Stimulated activated CD4-positive, alpha-beta T cell treated with anti-CD3 and anti-CD28 coated beads, Interleukin-12 subunit alpha, Interleukin-12 subunit beta, amount 100 ng/mL, for 24 hours (primary cell): Measurements from ENCODE around the gene CEP104.
A peak's percentile ranks its signal among the peaks of the same experiment; 100 is the strongest.

ENCODE experiments used
- DNase-seq, 2 experiments: peaks; one replicate each; pipeline ENCODE4 v3.0.0-alpha.2; 2020; ENCODE audit warnings: low read depth in 2 of 2

Gene CEP104

DNA sequence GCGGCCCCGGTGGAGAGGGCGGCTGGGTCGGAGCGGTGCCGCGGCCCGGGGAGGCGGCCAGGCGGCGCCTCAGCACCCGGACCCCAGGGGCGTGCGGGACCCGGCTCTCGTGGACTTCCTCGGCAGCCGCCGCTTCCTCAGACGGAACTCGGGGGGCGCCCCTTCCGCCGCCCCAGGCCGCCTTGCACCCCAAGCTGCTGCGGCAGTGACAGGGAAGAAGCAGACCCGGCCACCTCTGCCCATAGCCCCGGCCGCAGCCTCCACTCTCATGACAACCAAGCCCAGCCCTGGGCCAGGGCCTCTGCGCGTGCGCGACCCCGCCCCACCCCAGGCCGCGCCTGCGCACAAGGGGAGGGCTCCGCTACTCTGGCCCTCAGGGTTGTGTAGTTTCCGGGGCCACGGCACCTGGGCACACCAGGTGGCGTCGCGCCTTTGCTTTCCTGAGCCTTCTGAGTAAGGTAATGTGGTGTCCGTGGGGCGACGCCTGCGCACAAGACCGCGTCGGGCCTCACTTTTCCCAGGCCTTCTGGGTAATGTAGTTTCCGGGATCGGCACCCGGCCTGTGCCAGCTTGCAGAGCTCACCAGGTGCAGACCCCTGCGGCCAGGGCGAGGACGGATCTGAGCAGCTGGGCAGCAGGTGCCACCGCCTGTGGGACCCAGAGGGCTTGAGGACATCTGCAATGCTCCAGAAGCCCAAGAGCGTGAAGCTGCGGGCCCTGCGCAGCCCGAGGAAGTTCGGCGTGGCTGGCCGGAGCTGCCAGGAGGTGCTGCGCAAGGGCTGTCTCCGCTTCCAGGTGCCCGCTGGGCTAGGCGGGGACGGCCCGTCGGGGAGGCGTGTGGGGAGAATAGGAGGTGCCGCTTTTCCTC lies at the start of gene CEP104, which contains the start of gene DFFB:
Gene CEP104, minus strand, starts transcription at position 289 of the 868 bp plus-strand sequence. CDS start 4,804 bp downstream, outside the sequence.
Gene DFFB, plus strand, starts transcription at position 554 of the 868 bp plus-strand sequence. Its CDS starts 128 bp downstream, at position 682.
- peak; percentile 91 to 93 for DNase-seq

DNA sequence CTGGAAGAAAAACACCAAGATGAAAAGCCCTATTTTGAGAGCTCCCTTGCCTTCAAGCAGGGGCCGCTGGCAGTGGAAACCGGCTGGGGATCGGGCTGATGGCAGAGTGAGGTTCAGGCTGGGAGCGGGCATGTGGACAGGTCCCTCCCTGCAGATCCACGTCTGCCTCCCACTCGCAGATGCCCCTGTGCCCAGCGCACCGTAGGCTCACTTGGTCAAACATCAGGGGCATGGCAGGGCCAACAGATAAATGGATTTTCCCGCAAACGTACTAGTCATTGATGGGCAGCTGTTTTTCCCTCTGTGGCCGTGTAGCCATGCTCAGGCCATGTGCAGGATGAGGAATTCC lies 49.6 kb upstream of the CEP104 start:
- no peak for DNase-seq

DNA sequence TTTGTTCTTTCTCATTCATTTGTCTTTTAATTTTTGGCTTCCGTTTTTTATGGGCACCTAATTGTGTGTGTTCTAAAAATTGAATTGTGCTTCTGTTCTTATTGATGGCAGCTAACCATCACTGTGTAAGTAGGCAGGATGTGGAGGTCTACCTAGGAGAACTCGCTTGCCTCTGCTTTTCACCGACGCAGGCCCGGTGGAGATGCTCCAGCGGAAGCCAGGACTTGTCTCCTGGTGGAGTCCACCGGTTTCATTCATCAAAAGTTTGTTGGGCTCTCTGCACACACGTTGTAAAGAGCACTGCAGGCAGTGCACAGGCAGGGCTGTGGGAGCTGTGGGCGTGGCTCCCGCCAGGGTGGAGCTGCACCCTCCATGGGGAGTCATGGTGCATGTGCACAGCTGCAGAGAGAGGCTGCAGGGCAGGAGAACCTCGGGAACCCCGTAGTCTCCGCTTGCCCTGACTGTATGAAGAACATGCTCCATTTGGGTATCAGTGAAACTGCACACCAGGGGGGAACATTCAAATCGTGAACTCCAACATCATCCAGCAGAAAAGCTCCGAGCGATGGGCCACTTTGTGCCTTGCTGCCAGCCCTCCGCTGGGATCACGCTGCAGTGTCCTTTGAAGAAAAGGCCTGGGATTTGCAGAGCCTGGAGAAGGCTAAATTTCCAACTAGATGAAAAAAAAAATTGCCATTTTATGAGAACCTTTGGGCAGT lies 49.1 kb upstream of the CEP104 start:
- DNase-seq = no peak

DNA sequence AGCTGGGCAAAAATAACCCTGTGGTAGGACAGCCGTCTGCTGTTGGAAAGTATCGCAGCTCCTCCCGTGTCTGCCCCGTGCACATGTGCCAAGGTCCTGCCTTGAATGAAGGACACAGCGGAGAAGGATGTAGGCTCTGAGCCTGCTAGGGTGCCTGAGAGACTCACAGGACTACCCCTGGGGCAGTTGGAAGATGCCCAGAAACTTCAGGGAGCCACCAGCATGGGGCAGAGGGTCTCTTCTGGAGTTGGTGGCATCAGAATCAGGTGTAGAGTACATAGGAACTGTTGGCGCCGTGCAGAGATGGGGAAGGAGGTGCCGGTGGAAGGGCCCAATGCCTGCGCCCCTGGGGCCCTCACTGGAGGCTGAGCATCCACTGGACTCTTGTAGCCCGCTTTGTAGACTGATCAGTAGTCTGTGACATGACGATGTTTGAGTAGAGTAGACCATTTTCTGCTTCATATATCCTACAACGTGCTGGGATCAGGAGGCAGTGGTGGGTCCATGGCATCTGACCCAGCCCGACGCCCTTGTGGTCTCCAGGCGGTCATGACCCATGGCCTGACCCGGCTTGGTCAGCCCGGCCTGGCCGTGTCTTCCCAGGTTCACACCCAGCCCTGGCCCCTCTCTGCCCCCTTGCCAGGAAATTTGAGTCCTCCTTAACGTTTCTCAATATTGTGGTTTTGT lies 48.4 kb upstream of the CEP104 start:
- DNase-seq = no peak

DNA sequence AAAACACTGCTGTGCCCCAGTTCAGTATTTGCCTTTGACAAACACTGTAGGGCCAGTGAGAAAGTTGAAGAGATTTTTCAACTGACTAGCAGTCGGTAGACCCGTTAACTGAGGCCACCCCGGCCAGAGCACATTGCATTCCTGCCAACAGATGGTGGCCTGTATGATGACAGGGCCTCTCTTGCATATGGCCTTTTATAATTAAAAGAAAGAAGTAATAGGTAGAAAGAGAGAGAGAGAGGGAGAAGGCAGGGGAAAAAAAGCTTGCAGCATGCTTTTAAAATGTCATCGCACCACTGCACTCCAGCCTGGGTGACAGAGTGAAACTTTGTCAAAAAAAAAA lies 47.8 kb upstream of the CEP104 start:
- no peak for DNase-seq

DNA sequence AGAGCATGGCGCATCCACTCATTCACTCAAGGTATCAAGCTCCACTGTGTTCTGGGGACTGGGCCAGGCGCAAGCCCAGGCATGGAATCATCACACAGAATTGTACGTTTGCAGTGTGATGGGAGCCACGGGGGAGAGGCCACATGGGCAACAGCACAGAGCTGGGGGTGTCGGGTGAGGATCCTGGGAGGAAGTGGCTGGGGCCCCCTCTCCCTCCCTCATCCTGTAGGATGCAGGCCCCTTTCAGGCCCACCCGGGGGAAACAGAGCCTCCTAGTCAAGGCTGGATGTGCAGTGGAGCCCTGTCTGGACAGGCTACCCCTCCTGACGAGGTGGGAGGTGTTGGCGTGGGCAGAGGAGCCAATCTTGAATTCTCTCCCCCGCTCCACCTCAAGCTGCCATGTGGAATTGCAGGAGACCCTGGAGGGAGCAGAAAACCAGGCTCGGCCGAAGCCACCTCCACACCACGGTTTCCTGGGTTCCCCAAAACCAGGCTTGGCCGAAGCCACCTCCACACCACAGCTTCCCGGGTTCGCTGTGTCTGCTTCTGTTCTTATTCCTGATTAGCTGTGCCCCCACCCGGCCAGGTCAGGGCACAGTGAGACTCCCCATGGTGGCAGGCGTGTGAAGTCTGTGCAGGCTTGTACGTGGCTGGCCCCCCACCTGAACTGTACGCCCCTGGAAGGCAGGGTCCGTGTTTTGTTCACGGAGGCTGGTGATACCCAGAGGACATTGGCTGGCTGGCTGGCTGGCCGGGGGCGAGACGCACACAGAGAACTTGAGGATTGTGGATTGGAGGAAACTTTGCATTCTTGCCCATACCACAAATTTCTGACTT lies 47.2 kb upstream of the CEP104 start:
- no peak for DNase-seq

DNA sequence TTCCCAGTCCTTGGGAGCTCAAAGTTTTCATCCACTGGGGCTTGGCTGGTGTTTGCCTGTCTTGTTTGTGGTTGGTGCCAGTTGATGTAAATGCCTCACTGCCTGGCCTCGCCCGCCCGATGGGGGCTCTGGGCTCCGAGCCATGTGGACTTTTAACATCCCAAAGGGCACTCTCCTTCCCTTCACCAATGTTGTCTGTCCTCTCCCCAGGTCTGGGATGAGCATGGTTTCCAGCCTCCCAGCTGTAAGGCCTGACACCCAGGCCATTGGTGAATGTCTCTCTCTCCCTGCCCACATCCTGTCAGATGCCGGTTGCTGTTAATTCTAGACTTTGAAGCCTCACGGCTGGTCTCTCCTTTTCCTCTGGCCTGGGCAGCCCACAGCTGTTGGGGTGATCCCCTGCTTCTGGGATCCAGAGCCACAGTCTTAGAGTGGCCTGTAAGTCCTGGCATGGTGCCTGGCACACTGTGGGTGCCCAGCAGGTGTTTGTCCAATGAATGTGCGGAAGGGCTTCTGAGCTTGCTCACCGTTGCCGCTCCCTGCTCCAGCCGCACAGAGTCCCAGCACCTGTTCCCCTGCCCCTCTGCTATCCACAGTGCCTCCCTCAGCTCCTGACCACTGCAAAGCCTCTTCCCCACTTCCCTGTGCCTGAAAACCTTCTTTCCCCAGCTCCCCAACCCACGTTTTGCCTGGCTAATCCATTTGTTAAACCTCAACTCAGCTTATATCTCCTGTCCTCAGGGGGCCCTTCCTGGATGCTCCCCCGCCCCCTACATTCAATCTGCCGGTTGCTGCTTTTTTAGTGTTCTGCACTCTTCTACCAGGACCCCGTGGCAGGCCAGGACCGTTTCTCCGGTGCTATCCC lies 46.4 kb upstream of the CEP104 start:
- no peak for DNase-seq

DNA sequence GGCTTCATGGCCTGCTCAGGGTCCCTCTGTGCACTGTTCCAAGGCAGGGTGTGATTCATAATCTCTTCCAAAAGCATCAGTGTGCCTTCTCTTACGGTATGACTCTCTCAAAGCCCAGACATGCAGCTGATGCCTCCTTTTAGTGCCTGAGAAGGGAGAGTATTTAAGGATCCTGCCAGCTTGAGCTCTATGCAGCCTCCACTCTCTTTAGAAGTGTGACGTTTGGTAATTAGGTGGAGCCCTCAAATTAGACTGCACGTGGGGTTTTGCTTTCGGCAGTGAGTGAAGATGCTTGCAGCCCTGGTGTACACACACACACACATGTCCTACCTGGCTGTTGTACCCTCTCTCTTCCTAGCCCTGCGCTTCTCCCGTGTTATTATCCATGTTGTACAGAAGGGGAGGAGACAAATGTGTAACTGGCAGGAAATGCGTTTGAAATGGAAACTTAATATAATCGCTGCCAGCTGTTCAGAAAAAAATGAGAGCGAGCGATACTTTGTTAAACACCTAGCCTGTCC lies 45.6 kb upstream of the CEP104 start:
- DNase-seq = no peak

DNA sequence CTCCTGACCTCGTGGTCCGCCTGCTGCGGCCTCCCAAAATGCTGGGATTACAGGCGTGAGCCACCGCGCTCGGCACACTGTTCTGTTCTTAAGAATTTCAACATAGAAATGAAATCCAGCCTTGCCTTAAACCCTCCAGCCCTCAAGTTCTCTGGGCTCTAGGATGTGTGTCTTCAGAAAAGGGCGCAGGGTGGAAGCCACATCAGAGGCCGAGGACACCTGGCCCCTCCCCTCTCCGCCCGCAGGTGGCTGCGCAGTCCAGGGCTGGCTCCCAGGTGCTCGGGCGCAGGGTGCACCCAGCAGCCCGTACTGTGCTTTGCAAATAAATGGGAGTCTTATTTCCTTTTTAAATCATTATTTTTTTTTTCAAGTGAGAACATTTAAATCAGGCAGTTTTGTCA lies 45.1 kb upstream of the CEP104 start:
- DNase-seq = no peak

DNA sequence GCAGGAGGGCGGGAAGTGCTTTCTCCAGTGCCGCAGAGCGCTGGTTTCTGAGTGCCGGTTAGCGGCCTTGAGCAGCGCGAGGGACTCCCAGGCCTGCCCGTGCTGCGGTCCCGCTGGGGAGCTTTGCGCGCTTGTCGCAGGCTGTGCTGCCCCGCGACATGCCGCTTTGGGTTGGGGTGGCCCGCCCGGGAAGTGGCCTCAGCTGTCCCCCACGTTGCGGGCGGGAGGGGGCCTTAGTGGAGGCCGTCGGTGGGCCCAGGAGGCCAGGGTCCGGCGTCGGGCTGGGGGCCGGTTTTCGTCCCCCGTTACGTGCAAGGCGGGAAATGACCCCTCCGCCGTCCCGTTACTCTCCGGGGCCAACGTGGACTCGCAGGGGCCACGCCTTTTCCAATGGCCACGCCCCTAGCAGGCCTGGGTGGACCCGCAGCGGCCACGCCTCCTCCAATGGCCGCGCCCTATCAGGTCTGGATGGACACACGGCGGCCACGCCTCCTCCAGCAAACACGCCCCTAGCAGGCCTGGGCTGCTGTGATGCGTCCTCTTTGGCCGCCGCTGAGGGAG lies 44.0 kb upstream of the CEP104 start:
- peak; percentile 75 to 89 for DNase-seq

DNA sequence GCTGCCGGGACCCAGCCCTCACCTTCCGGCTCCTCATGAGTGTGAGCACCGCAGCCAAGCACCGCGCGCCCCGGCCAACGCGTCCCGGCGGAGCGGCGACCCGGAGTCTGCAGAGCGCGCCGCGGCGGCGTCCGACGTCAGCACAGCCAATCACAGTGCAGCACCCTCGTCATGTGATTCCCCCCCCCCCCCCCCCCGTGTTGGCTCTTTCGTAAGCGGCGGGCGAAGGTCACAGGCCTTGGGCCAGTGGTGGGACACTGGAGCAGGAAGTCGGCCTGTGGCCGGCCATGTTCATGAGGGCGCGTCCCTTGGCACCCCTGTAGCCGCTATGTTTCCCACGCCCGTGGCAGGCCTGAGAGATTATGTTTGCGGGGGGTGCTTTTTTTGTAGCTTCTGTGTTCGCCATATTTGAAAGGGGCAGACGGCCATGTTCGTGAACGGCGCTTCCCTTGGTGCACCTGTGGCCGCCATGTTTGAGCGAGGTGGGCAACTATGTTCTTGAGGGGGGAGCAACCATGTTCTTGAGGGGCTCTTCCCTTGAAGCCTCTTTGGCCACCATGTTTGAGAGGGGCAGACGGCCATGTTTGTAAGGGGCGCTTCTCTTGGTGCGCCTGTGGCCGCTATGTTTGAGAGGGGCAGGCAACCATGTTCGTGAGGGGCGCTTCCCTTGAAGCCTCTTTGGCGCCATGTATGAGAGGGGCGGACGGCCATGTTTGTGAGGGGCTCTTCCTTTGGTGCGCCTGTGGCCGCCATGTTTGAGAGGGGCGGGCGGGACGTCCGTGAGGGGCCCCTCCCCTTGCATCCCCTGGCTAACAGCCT lies 43.3 kb upstream of the CEP104 start, which contains the start of gene C1orf174:
Gene C1orf174, minus strand, starts transcription at position 123 of the 819 bp plus-strand sequence. Its CDS starts 86 bp downstream, at position 37.
- peak; percentile 82 to 86 for DNase-seq

DNA sequence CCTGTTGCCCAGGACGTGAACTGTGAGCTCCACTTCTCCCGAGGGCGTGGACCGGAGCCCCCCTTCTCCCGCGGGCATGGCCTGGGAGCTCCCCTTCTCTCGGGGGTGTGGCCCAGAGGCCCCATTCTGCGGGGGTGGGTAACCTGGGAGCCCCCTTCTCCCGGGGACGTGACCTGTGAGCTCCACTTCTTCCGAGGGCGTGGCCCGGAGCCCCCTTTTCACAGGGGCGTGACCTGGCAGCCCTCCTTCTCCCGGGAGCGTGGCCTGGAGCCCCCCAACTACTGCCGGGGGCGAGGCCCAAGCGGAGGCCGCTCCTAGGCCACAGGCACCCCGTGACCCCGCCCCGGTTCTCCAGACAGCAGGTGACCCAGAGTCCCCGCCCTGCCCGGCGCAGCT lies 42.7 kb upstream of the CEP104 start:
- no peak for DNase-seq

DNA sequence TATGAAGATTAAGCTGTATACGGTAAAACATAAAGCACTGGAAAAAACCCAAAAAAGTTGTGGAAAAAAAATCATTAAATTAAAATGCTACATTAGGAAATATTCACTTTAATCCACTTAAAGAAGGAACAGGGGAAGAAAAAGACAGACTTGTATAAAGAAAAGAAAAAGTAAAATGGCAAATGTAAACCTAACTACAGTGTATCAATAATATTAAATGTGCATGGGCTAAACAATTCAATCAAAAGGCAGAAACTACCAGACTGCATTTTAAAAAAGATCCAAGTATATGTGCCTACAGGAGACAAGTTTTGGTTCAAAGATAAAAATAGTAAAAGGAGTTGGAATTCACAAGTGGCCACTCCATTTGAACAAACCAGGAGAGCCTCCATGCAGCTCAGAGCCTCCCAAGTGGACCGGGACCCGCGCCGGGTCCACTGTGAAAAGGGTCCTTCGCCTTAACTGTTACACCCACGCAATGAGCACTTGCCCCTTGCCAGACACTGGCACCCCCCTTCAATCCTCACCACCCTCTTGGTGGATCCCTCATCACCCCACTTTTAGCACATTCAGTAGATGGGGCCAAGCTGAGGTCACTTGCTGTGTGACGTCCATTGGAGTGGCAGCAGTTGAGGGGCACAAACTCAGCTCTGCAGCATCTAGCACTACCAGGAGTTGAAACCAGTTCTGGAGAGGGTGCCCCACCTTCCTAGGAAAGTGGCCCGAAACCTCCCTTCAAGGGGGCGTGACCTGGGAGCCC lies 42.2 kb upstream of the CEP104 start:
- DNase-seq = no peak

DNA sequence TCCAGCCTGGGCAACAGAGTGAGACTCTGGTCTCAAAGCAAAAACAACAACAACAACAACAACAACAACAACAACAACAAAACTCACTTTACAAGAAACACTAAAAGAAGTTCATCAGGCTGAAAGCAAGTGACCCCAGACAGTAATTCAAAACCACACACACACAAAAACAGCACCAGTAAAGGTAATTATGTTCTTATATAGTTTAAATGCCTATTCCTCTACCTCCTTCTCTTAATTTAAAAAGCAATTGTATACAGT lies 41.4 kb upstream of the CEP104 start:
- DNase-seq = no peak

DNA sequence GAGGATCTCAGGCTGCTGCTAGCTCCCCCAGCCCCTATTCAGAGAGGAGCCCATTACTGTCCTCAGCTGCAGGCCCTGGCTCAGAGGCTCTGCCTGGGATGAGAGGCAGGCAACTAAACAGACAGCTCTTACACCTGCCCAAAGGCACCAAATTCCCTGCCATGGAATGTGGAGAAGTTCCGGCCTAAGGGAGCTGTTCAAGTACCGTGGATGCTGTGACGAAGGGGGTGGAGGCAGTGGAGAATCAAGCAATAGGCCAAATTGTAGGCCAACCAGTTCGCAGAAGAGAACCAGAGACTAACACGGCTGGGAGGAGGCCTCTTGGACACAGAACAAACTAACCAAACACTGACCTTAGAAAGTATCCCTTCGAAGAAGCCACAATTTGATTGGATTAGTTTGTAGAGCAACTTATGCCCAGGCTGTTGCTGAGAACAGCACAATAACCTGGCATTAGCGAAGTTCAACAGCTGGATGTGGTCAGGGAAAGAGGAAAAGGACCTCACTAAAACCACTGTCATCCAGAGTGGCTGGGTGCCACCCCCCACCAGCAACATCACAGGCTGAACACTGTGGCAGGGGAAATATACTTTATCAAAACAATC lies 39.5 kb upstream of the CEP104 start:
- no peak for DNase-seq

DNA sequence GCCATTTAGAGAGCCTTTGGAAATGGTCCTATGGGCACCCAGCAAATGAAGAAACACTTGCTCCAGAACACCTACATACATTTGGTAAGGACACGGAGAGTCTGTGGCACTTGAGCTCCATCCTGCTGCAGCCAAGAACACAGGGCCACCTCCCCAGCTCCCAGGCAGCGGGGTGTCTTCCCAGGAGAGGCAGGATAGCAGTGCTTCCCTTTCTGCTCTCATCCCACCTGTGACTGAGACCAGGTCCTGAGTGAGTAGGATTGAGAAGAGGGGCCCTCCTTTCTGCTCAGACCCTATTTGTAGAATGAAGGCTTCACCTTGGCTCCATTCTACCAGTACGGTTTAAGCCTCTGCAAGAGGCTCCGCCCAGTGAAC lies 38.9 kb upstream of the CEP104 start:
- no peak for DNase-seq

DNA sequence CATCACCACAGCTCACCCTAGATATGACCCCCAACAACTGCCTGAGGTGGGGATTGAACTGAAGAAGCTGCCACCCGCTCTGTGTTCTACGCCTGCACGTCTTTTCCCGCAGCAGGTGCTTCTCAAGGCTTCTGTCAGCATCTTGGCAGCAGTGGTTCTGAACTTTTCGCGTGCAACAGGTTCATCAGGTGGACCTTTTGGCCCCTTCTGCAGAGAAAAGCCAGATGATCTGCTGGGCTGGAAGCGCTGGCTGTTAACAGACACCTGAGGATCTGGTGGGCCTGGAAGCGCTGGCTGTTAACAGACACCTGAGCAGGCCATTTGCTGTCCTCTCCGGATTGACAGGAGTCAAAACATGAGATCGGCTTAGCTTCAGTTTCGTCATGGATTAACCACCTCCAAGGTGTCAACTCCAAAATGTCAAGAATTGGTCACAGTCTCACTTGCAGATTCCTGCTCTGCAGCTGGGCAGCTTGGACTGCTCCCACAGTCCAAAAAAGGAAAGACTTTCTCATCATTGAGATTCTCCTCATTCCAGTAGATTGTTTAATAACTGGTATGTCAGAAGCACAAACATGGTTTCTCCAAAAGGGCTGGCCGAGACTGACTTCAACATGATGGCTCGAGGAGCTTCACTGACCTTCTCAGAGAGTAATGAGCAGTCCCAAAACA lies 38.4 kb upstream of the CEP104 start:
- DNase-seq = no peak
